GM19025 (cell line): Measurements from ENCODE around the gene RIC1.
"Not testable (repeated sequence)": the region's sequence is repeated elsewhere in the genome, so short reads cannot be mapped to it uniquely, and the experiment has no call there.

Experiments
- ATAC-seq: cut with Tn5 transposase; IDR thresholded peaks from one replicate; pipeline ENCODE4 v1.9.1; 2021; ENCODE audit warnings: mild to moderate bottlenecking, low read depth, moderate library complexity; ENCODE audit not compliant: unreplicated experiment

The RIC1 gene

GRCh38 chr9:5628530-5629311 lies at the start of gene RIC1:
Gene RIC1 (plus strand): TSS chr9:5629107. CDS start chr9:5629310, 203 bp downstream.
- peak; percentile 57 for ATAC-seq

GRCh38 chr9:5579881-5580280 lies 49.0 kb upstream of the RIC1 start:
- no peak for ATAC-seq

- ATAC-seq, result no peak
Measured at GRCh38 chr9:5580650-5581049, 48.3 kb upstream of the RIC1 start.

GRCh38 chr9:5581706-5582105 lies 47.2 kb upstream of the RIC1 start:
- ATAC-seq, result not testable (repeated sequence)

GRCh38 chr9:5582835-5583195 lies 46.1 kb upstream of the RIC1 start:
- ATAC-seq, result peak; percentile 45

GRCh38 chr9:5586391-5586802 lies 42.5 kb upstream of the RIC1 start:
- peak; percentile 32 for ATAC-seq

- no peak for ATAC-seq
Measured at GRCh38 chr9:5587024-5587423, 41.9 kb upstream of the RIC1 start.

GRCh38 chr9:5592231-5592630 lies 36.7 kb upstream of the RIC1 start:
- ATAC-seq, result no peak

- ATAC-seq, result no peak
Measured at GRCh38 chr9:5592904-5593303, 36.0 kb upstream of the RIC1 start.

- ATAC-seq, result peak; percentile 62
Measured at GRCh38 chr9:5593904-5594303, 35.0 kb upstream of the RIC1 start.

- ATAC-seq, result no peak
Measured at GRCh38 chr9:5596173-5596572, 32.7 kb upstream of the RIC1 start.

- ATAC-seq, result no peak
Measured at GRCh38 chr9:5608298-5609225, 20.3 kb upstream of the RIC1 start.

GRCh38 chr9:5609226-5609596 lies 19.7 kb upstream of the RIC1 start:
- no peak for ATAC-seq

GRCh38 chr9:5610491-5610890 lies 18.4 kb upstream of the RIC1 start:
- ATAC-seq, result no peak

- no peak for ATAC-seq
Measured at GRCh38 chr9:5611321-5612184, 17.4 kb upstream of the RIC1 start.

GRCh38 chr9:5612185-5612530 lies 16.7 kb upstream of the RIC1 start:
- ATAC-seq, result no peak

- ATAC-seq, result no peak
Measured at GRCh38 chr9:5614192-5614591, 14.7 kb upstream of the RIC1 start.

- ATAC-seq, result no peak
Measured at GRCh38 chr9:5614985-5615384, 13.9 kb upstream of the RIC1 start.

- ATAC-seq, result peak; percentile 94
Measured at GRCh38 chr9:5617749-5618148, 11.2 kb upstream of the RIC1 start.

GRCh38 chr9:5620494-5620893 lies 8.4 kb upstream of the RIC1 start:
- ATAC-seq, result no peak

- no peak for ATAC-seq
Measured at GRCh38 chr9:5621327-5621726, 7.6 kb upstream of the RIC1 start.
